ENCODE data around the gene OPHN1. TPM values are rescaled to one million over a fixed set of nuclear protein-coding genes. Genes with fewer than 3 reads are reported as not detected.

OPHN1 gene
- total and polyA plus RNA-seq, 7 donors, result 0.47 to 3.7 (median 2.4) TPM

- Histone ChIP-seq H3K9me3 (no peaks in the 10 kb centered on the region), H3K4me3 (no peak overlapping the region), H3K27me3 (ENCODE audit: insufficient read depth in 3 of 3, low read length in 2 of 3) (no peaks in the 10 kb centered on the region), H3K36me3 (ENCODE audit: insufficient read depth in 1 of 2, low read depth in 1 of 2) (no peaks in the 10 kb centered on the region), H3K4me1 (no peaks in the 10 kb centered on the region), H3K27ac (no peak overlapping the region)
- no peak for DNase-seq
- intact Hi-C loops (cut with DNase I), result no loop called here
- 42 to 63% (median 46%) methylated on average over 3 of the region's 3 CpGs for WGBS, 3 donors
- peak in 3 of 4 donors; percentile 28 to 58 (median 33) for ATAC-seq
- TF ChIP-seq CTCF (IDR thresholded peaks at IDR 0.05), result no peak
Observed at GRCh38 chrX:68175562-68175961, 257.7 kb downstream of the OPHN1 start.

GRCh38 chrX:68163441-68163840 lies 269.9 kb downstream of the OPHN1 start:
- 48 to 74% (median 58%) methylated on average over 2 of the region's 2 CpGs for WGBS, 3 donors
- H3K36me3 ChIP-seq (ENCODE audit: insufficient read depth in 1 of 2, low read depth in 1 of 2), result no peaks in the 10 kb centered on the region
- intact Hi-C loops (cut with DNase I), result no loop called here
- H3K4me3 ChIP-seq, result no peak overlapping the region
- TF ChIP-seq CTCF (IDR thresholded peaks at IDR 0.05), result no peak
- no peaks in the 10 kb centered on the region for H3K4me1 ChIP-seq
- no peaks in the 10 kb centered on the region for H3K9me3 ChIP-seq
- H3K27ac ChIP-seq, result no peak overlapping the region
- ATAC-seq (no peak), DNase-seq (no peak)
- no peaks in the 10 kb centered on the region for H3K27me3 ChIP-seq (ENCODE audit: insufficient read depth in 3 of 3, low read length in 2 of 3)

GRCh38 chrX:68147848-68148247 lies 285.4 kb downstream of the OPHN1 start:
- TF ChIP-seq CTCF (IDR thresholded peaks at IDR 0.05), result no peak
- Histone ChIP-seq H3K36me3 (ENCODE audit: insufficient read depth in 1 of 2, low read depth in 1 of 2) (no peaks in the 10 kb centered on the region), H3K9me3 (no peaks in the 10 kb centered on the region), H3K27ac (no peak overlapping the region), H3K4me3 (no peak overlapping the region), H3K4me1 (no peaks in the 10 kb centered on the region), H3K27me3 (ENCODE audit: insufficient read depth in 3 of 3, low read length in 2 of 3) (peaks cover 0 to 10% (median 0%) of the 10 kb centered on the region in 3 donors)
- ATAC-seq (no peak), DNase-seq (no peak)
- WGBS, 3 donors, result 81 to 89% (median 81%) methylated on average over 1 of the region's 1 CpG
- intact Hi-C loops (cut with DNase I), result loop anchor here in 1 of 2 donors (10.0 kb wide), 1 partner anchor 423 kb away; no protein-coding TSS in a partner anchor

- Histone ChIP-seq H3K27ac (no peak overlapping the region), H3K27me3 (ENCODE audit: insufficient read depth in 3 of 3, low read length in 2 of 3) (peaks cover 0 to 7% (median 0%) of the 10 kb centered on the region in 3 donors), H3K36me3 (ENCODE audit: insufficient read depth in 1 of 2, low read depth in 1 of 2) (no peaks in the 10 kb centered on the region), H3K9me3 (no peaks in the 10 kb centered on the region), H3K4me1 (no peaks in the 10 kb centered on the region), H3K4me3 (no peak overlapping the region)
- DNase-seq (no peak), ATAC-seq (peak in 2 of 4 donors; percentile 62 to 69)
- WGBS, 3 donors, result 9 to 21% (median 17%) methylated on average over 2 of the region's 2 CpGs
- intact Hi-C loops (cut with DNase I), result loop anchor here in 1 of 2 donors (10.0 kb wide), 1 partner anchor 421 kb away; no protein-coding TSS in a partner anchor
- TF ChIP-seq CTCF (IDR thresholded peaks at IDR 0.05), result peak; percentile 35
Observed at GRCh38 chrX:68146054-68146453, 287.2 kb downstream of the OPHN1 start.

GRCh38 chrX:68139791-68140190 lies 293.5 kb downstream of the OPHN1 start:
- H3K27ac ChIP-seq, result no peak overlapping the region
- WGBS, 3 donors, result 50 to 66% (median 61%) methylated on average over 2 of the region's 2 CpGs
- intact Hi-C loops (cut with DNase I), result loop anchor here in 1 of 2 donors (10.0 kb wide), 1 partner anchor 415 kb away; no protein-coding TSS in a partner anchor
- no peak for ATAC-seq
- H3K36me3 ChIP-seq (ENCODE audit: insufficient read depth in 1 of 2, low read depth in 1 of 2), result no peaks in the 10 kb centered on the region
- no peak overlapping the region for H3K4me3 ChIP-seq
- H3K9me3 ChIP-seq, result no peaks in the 10 kb centered on the region
- H3K27me3 ChIP-seq (ENCODE audit: insufficient read depth in 3 of 3, low read length in 2 of 3), result peaks cover 0 to 3% (median 0%) of the 10 kb centered on the region in 3 donors
- H3K4me1 ChIP-seq, result no peaks in the 10 kb centered on the region
- no peak for TF ChIP-seq CTCF (IDR thresholded peaks at IDR 0.05)
- no peak for DNase-seq

All from psoas muscle (tissue), 8 donors.